ENCODE measurements around the gene CCDC68.

The CCDC68 gene

GRCh38 chr18:54956506-54956905, 2.8 kb downstream of the CCDC68 start:
- TF ChIP-seq CTCF (IDR thresholded peaks at IDR 0.05; ENCODE audit: low read depth, low read length), result no peak
- DNase-seq (ENCODE audit: low read depth, low spot score), result no peak

GRCh38 chr18:54952026-54952425, 7.2 kb downstream of the CCDC68 start:
- in situ Hi-C loops (cut with HindIII; ENCODE audit: low sequenced_read_pairs), result no loop called here
- DNase-seq (ENCODE audit: low read depth, low spot score), result no peak
- no peak for TF ChIP-seq CTCF (IDR thresholded peaks at IDR 0.05; ENCODE audit: low read depth, low read length)
- no peak overlapping the region for H3K4me3 ChIP-seq (ENCODE audit: low read depth, low read length)

More at GRCh38 chr18:54956506-54956905, 2.8 kb downstream of the CCDC68 start:
- in situ Hi-C loops (cut with HindIII; ENCODE audit: low sequenced_read_pairs), result no loop called here
- no peak overlapping the region for H3K4me3 ChIP-seq (ENCODE audit: low read depth, low read length)

GRCh38 chr18:54950221-54950620, 9.0 kb downstream of the CCDC68 start:
- DNase-seq (ENCODE audit: low read depth, low spot score), result no peak
- in situ Hi-C loops (cut with HindIII; ENCODE audit: low sequenced_read_pairs), result no loop called here
- H3K4me3 ChIP-seq (ENCODE audit: low read depth, low read length), result no peak overlapping the region
- TF ChIP-seq CTCF (IDR thresholded peaks at IDR 0.05; ENCODE audit: low read depth, low read length), result no peak

GRCh38 chr18:54949588-54949987, 9.7 kb downstream of the CCDC68 start:
- H3K4me3 ChIP-seq (ENCODE audit: low read depth, low read length), result no peak overlapping the region
- TF ChIP-seq CTCF (IDR thresholded peaks at IDR 0.05; ENCODE audit: low read depth, low read length), result no peak
- DNase-seq (ENCODE audit: low read depth, low spot score), result no peak
- in situ Hi-C loops (cut with HindIII; ENCODE audit: low sequenced_read_pairs), result no loop called here

GRCh38 chr18:54948350-54948837, 10.9 kb downstream of the CCDC68 start:
- in situ Hi-C loops (cut with HindIII; ENCODE audit: low sequenced_read_pairs), result no loop called here
- no peak overlapping the region for H3K4me3 ChIP-seq (ENCODE audit: low read depth, low read length)
- no peak for TF ChIP-seq CTCF (IDR thresholded peaks at IDR 0.05; ENCODE audit: low read depth, low read length)
- no peak for DNase-seq (ENCODE audit: low read depth, low spot score)

GRCh38 chr18:54947091-54947490, 12.2 kb downstream of the CCDC68 start:
- DNase-seq (ENCODE audit: low read depth, low spot score), result no peak
- in situ Hi-C loops (cut with HindIII; ENCODE audit: low sequenced_read_pairs), result no loop called here
- TF ChIP-seq CTCF (IDR thresholded peaks at IDR 0.05; ENCODE audit: low read depth, low read length), result no peak

GRCh38 chr18:54946149-54946581, 13.1 kb downstream of the CCDC68 start:
- no peak for TF ChIP-seq CTCF (IDR thresholded peaks at IDR 0.05; ENCODE audit: low read depth, low read length)
- peak overlapping the region; percentile 29 for H3K4me3 ChIP-seq (ENCODE audit: low read depth, low read length)
- no peak for DNase-seq (ENCODE audit: low read depth, low spot score)
- in situ Hi-C loops (cut with HindIII; ENCODE audit: low sequenced_read_pairs), result no loop called here

More at GRCh38 chr18:54947091-54947490, 12.2 kb downstream of the CCDC68 start:
- H3K4me3 ChIP-seq (ENCODE audit: low read depth, low read length), result no peak overlapping the region
